Measurements from ENCODE around the gene BAMBI. TPM values are rescaled to one million over a fixed set of nuclear protein-coding genes. Genes with fewer than 3 reads are reported as not detected.
A peak's percentile ranks its signal among the peaks of the same experiment; 100 is the strongest.

Gene BAMBI
- polyA plus RNA-seq (2.5 to 3.4 TPM (median 2.9 TPM) in 3 replicates), polyA minus RNA-seq (1.0 to 4.2 TPM (median 1.2 TPM) in 3 replicates)
- 9.9 TPM for polyA plus RNA-seq (2011; ENCODE audit: low read depth)
- polyA plus RNA-seq (2011; cell fraction: cytosol; rRNA removed), result 3.5 and 3.6 TPM in 2 replicates
- polyA plus RNA-seq (2011; cell fraction: nucleus; rRNA removed), result 7.2 and 9.0 TPM in 2 replicates
- polyA plus RNA-seq (2012; ENCODE audit: low replicate concordance), result 4.1 and 8.8 TPM in 2 replicates
- 3.1 TPM for polyA minus RNA-seq (2011; cell fraction: cytosol; rRNA and poly(A)+ RNA removed)
- polyA minus RNA-seq (2011; cell fraction: nucleus; rRNA and poly(A)+ RNA removed), result 2.6 and 2.9 TPM in 2 replicates

- Histone ChIP-seq H3K4me3 (ENCODE audit: control insufficient read depth in 2 of 3, extremely low read depth in 1 of 3, insufficient read depth in 2 of 3, low read depth in 1 of 3, low read length in 3 of 3) (peak within 1 kb of the TSS; percentile 61 to 92 (median 62)), H3K36me3 (ENCODE audit: control insufficient read depth in 2 of 2, extremely low read depth in 1 of 2, insufficient read depth in 2 of 2, low read length in 2 of 2) (peaks cover 2 to 6% of the 10 kb centered on the region in 2 experiments), H3K9me3 (ENCODE audit: control insufficient read depth, low read depth, low read length) (no peaks in the 10 kb centered on the region), H3K27ac (ENCODE audit: control insufficient read depth, insufficient read depth, low read length) (peak within 1 kb of the TSS; percentile 13), H2AFZ (ENCODE audit: control insufficient read depth, low read length) (peak within 1 kb of the TSS; percentile 82), H3K4me2 (ENCODE audit: control insufficient read depth, extremely low read depth, insufficient read depth, low read depth, low read length) (peak within 1 kb of the TSS; percentile 77), H3K27me3 (ENCODE audit: control insufficient read depth, extremely low read depth, insufficient read depth, low read length) (peaks cover 32% of the 10 kb centered on the region), H3K9ac (ENCODE audit: control insufficient read depth, extremely low read depth, insufficient read depth, low read length) (peak within 1 kb of the TSS; percentile 71), H3K79me2 (ENCODE audit: control insufficient read depth, insufficient read depth, low read length) (no peaks in the 10 kb centered on the region), H4K20me1 (ENCODE audit: control insufficient read depth, extremely low read depth, insufficient read depth, low read length) (no peaks in the 10 kb centered on the region), H3K9me1 (ENCODE audit: control insufficient read depth, extremely low read depth, insufficient read depth, low read length) (no peaks in the 10 kb centered on the region), H3K4me1 (ENCODE audit: control insufficient read depth, extremely low read depth, insufficient read depth, low read length) (peaks cover 17% of the 10 kb centered on the region)
- FAIRE-seq, result no peak
- no peak for DNase-seq (ENCODE audit: low read depth, low spot score)
- peak in 2 of 3 experiments; percentile 62 to 78 for TF ChIP-seq CTCF (optimal IDR thresholded peaks at IDR 0.05 in 1 of 3, IDR thresholded peaks at IDR 0.05 in 1 of 3, conservative IDR thresholded peaks at IDR 0.05 in 1 of 3; ENCODE audit: extremely low read depth in 1 of 3, insufficient read depth in 2 of 3, low read length in 3 of 3)
- TF ChIP-seq EZH2 (IDR thresholded peaks at IDR 0.05; ENCODE audit: low read length), result peak; percentile 6
- dilution Hi-C loops (cut with MboI; ENCODE audit: extremely low pct_ligation_motif_present, low sequenced_read_pairs), result no loop called here
Measured at GRCh38 chr10:28676968-28677887, at the start of gene BAMBI. Gene BAMBI, plus strand, starts transcription at chr10:28677521. Its CDS starts 377 bp downstream, at chr10:28677898.

- Histone ChIP-seq H3K79me2 (ENCODE audit: control insufficient read depth, insufficient read depth, low read length) (no peaks in the 10 kb centered on the region), H3K9me3 (ENCODE audit: control insufficient read depth, low read depth, low read length) (no peaks in the 10 kb centered on the region), H3K27ac (ENCODE audit: control insufficient read depth, insufficient read depth, low read length) (no peak overlapping the region), H3K9me1 (ENCODE audit: control insufficient read depth, extremely low read depth, insufficient read depth, low read length) (no peaks in the 10 kb centered on the region), H2AFZ (ENCODE audit: control insufficient read depth, low read length) (no peak overlapping the region), H3K9ac (ENCODE audit: control insufficient read depth, extremely low read depth, insufficient read depth, low read length) (no peak overlapping the region), H4K20me1 (ENCODE audit: control insufficient read depth, extremely low read depth, insufficient read depth, low read length) (no peaks in the 10 kb centered on the region), H3K4me2 (ENCODE audit: control insufficient read depth, extremely low read depth, insufficient read depth, low read depth, low read length) (peak overlapping the region; percentile 20), H3K4me3 (ENCODE audit: control insufficient read depth in 2 of 3, extremely low read depth in 1 of 3, insufficient read depth in 2 of 3, low read depth in 1 of 3, low read length in 3 of 3) (no peak overlapping the region), H3K27me3 (ENCODE audit: control insufficient read depth, extremely low read depth, insufficient read depth, low read length) (no peaks in the 10 kb centered on the region), H3K36me3 (ENCODE audit: control insufficient read depth in 2 of 2, extremely low read depth in 1 of 2, insufficient read depth in 2 of 2, low read length in 2 of 2) (no peaks in the 10 kb centered on the region), H3K4me1 (ENCODE audit: control insufficient read depth, extremely low read depth, insufficient read depth, low read length) (peaks cover 6% of the 10 kb centered on the region)
- dilution Hi-C loops (cut with MboI; ENCODE audit: extremely low pct_ligation_motif_present, low sequenced_read_pairs), result no loop called here
- FAIRE-seq, result peak; percentile 26
- TF ChIP-seq CTCF (optimal IDR thresholded peaks at IDR 0.05 in 1 of 3, IDR thresholded peaks at IDR 0.05 in 1 of 3, conservative IDR thresholded peaks at IDR 0.05 in 1 of 3; ENCODE audit: extremely low read depth in 1 of 3, insufficient read depth in 2 of 3, low read length in 3 of 3) (peak; percentile 90 to 91 (median 91)), EZH2 (IDR thresholded peaks at IDR 0.05; ENCODE audit: low read length) (no peak)
- DNase-seq (ENCODE audit: low read depth, low spot score), result peak; percentile 41
Measured at GRCh38 chr10:28628184-28628893, 49.0 kb upstream of the BAMBI start.

All from keratinocyte (primary cell).